Type B pancreatic cell (in vitro differentiated cells): Measurements from ENCODE around the gene ABLIM1. TPM values are rescaled to one million over a fixed set of nuclear protein-coding genes. Genes with fewer than 3 reads are reported as not detected.

Experiments used
- DNase-seq: peaks from one replicate; pipeline ENCODE4 v3.0.0; 2021; ENCODE audit warnings: mixed read lengths; ENCODE audit not compliant: unreplicated experiment; ENCODE audit errors: extremely low spot score
- H3K27ac Mint-ChIP-seq: 2 replicates; pipeline ENCODE4 v1.8.0; 2021; ENCODE audit warnings: mild to moderate bottlenecking, mixed read lengths
- H3K27me3 Mint-ChIP-seq: 2 replicates; pipeline ENCODE4 v1.8.0; 2021; ENCODE audit warnings: mixed read lengths
- H3K36me3 Mint-ChIP-seq: 2 replicates; pipeline ENCODE4 v1.8.0; 2021; ENCODE audit warnings: mixed read lengths
- H3K4me1 Mint-ChIP-seq: one replicate; pipeline ENCODE4 v1.8.0; 2021; ENCODE audit warnings: mixed read lengths; ENCODE audit not compliant: unreplicated experiment
- H3K4me3 Mint-ChIP-seq: 2 replicates; pipeline ENCODE4 v1.8.0; 2021; ENCODE audit warnings: mild to moderate bottlenecking, mixed read lengths
- H3K9me3 Mint-ChIP-seq: 2 replicates; pipeline ENCODE4 v1.8.0; 2021; ENCODE audit warnings: mixed read lengths
- CTCF ChIP-seq: fragments of 200-600 bp; sonication (generic); conservative IDR thresholded peaks from 2 replicates; pipeline ENCODE4 v1.5.0; 2021; ENCODE audit warnings: antibody characterized with exemption, mild to moderate bottlenecking
- total RNA-seq: library from RNA; stranded (reverse); gene quantifications from 2 replicates; pipeline ENCODE4 v1.2.1, GENCODE V29; 2021; ENCODE audit warnings: low replicate concordance

ABLIM1 gene
- total RNA-seq, 1 donor from 2014 or later, result 77.7 TPM

GRCh38 chr10:114548662-114549061 lies 109.4 kb downstream of the ABLIM1 start:
- DNase-seq, result no peak
- no peaks in the 10 kb centered on the region for H3K27me3 Mint-ChIP-seq
- TF ChIP-seq CTCF, result peak; percentile 75
- no peaks in the 10 kb centered on the region for H3K9me3 Mint-ChIP-seq
- no peak overlapping the region for H3K4me3 Mint-ChIP-seq
- H3K4me1 Mint-ChIP-seq, result peaks cover 10% of the 10 kb centered on the region
- no peaks in the 10 kb centered on the region for H3K36me3 Mint-ChIP-seq
- H3K27ac Mint-ChIP-seq, result no peak overlapping the region

GRCh38 chr10:114547514-114547913 lies 110.6 kb downstream of the ABLIM1 start:
- no peak overlapping the region for H3K27ac Mint-ChIP-seq
- H3K4me1 Mint-ChIP-seq, result peaks cover 10% of the 10 kb centered on the region
- H3K9me3 Mint-ChIP-seq, result no peaks in the 10 kb centered on the region
- no peaks in the 10 kb centered on the region for H3K36me3 Mint-ChIP-seq
- no peak for TF ChIP-seq CTCF
- no peak overlapping the region for H3K4me3 Mint-ChIP-seq
- H3K27me3 Mint-ChIP-seq, result no peaks in the 10 kb centered on the region
- DNase-seq, result no peak

- Mint-ChIP-seq H3K27ac (no peak overlapping the region), H3K36me3 (no peaks in the 10 kb centered on the region), H3K4me1 (peaks cover 10% of the 10 kb centered on the region), H3K27me3 (no peaks in the 10 kb centered on the region), H3K4me3 (no peak overlapping the region), H3K9me3 (no peaks in the 10 kb centered on the region)
- TF ChIP-seq CTCF, result no peak
- DNase-seq, result no peak
Observed at GRCh38 chr10:114547056-114547455, 111.0 kb downstream of the ABLIM1 start.

- Mint-ChIP-seq H3K4me1 (peaks cover 10% of the 10 kb centered on the region), H3K4me3 (no peak overlapping the region)
Observed at GRCh38 chr10:114545819-114546218, 112.3 kb downstream of the ABLIM1 start.

GRCh38 chr10:114545071-114545470 lies 113.0 kb downstream of the ABLIM1 start:
- H3K9me3 Mint-ChIP-seq, result no peaks in the 10 kb centered on the region
- no peaks in the 10 kb centered on the region for H3K36me3 Mint-ChIP-seq
- TF ChIP-seq CTCF, result no peak
- H3K4me3 Mint-ChIP-seq, result no peak overlapping the region
- DNase-seq, result no peak
- H3K27ac Mint-ChIP-seq, result no peak overlapping the region
- no peaks in the 10 kb centered on the region for H3K27me3 Mint-ChIP-seq
- peaks cover 10% of the 10 kb centered on the region for H3K4me1 Mint-ChIP-seq

More at GRCh38 chr10:114545819-114546218, 112.3 kb downstream of the ABLIM1 start:
- Mint-ChIP-seq H3K36me3 (no peaks in the 10 kb centered on the region), H3K27ac (no peak overlapping the region), H3K27me3 (no peaks in the 10 kb centered on the region), H3K9me3 (no peaks in the 10 kb centered on the region)
- no peak for DNase-seq
- no peak for TF ChIP-seq CTCF
